HepG2 (cell line): ENCODE data around the gene MNAT1. TPM values are rescaled to one million over a fixed set of nuclear protein-coding genes. Genes with fewer than 3 reads are reported as not detected.

ENCODE experiments used
- AHR ChIP-seq: IDR thresholded peaks from 2 replicates; pipeline ENCODE4 v1.6.1; 2018; ENCODE audit warnings: missing genetic modification reagents, missing compliant biosample characterization
- ARID3A ChIP-seq: IDR thresholded peaks from 2 replicates; pipeline ENCODE4 v1.6.1; 2012; ENCODE audit warnings: low read depth, low read length, improper control_type of control experiment
- CHD4 ChIP-seq: fragments of 200-600 bp; sonication (generic); IDR thresholded peaks from 2 replicates; pipeline ENCODE4 v1.7.0; 2017; ENCODE audit warnings: mild to moderate bottlenecking, low read length, borderline replicate concordance
- GTF3A ChIP-seq: sonication (generic); formaldehyde crosslinking; conservative IDR thresholded peaks from 2 replicates; pipeline ENCODE4 v1.4.0; 2020; ENCODE audit warnings: mild to moderate bottlenecking, missing genetic modification reagents
- HMGA1 ChIP-seq: sonication (generic); formaldehyde crosslinking; conservative IDR thresholded peaks from 2 replicates; pipeline ENCODE4 v1.4.0; 2020; ENCODE audit warnings: missing genetic modification reagents
- HOXA3 ChIP-seq: sonication (generic); formaldehyde crosslinking; IDR thresholded peaks from 2 replicates; pipeline ENCODE4 v1.5.0; 2020; ENCODE audit warnings: missing genetic modification reagents
- JUND ChIP-seq: sonication (generic); formaldehyde crosslinking; IDR thresholded peaks from 2 replicates; pipeline ENCODE4 v1.8.0; 2022; ENCODE audit warnings: mild to moderate bottlenecking, missing genetic modification reagents
- NCOR1 ChIP-seq: fragments of 200-600 bp; sonication (generic); IDR thresholded peaks from 2 replicates; pipeline ENCODE4 v1.7.0; 2017; ENCODE audit warnings: antibody characterized with exemption, low read length, borderline replicate concordance
- POGZ ChIP-seq: sonication (generic); formaldehyde crosslinking; IDR thresholded peaks from 2 replicates; pipeline ENCODE4 v1.4.0; 2020; ENCODE audit warnings: mild to moderate bottlenecking, missing genetic modification reagents
- RAD21 ChIP-seq: fragments of 450-650 bp; formaldehyde crosslinking; IDR thresholded peaks from 2 replicates; pipeline ENCODE4 v1.5.0; 2020; ENCODE audit warnings: mild to moderate bottlenecking
- RBM39 ChIP-seq: fragments of 200-400 bp; formaldehyde crosslinking; IDR thresholded peaks from one replicate; pipeline ENCODE4 v1.6.1; 2018; ENCODE audit warnings: antibody characterized with exemption, mild to moderate bottlenecking, low read depth, low read length; ENCODE audit not compliant: poor library complexity, severe bottlenecking
- REL ChIP-seq: sonication (generic); formaldehyde crosslinking; conservative IDR thresholded peaks from 2 replicates; pipeline ENCODE4 v1.8.0; 2022; ENCODE audit warnings: mild to moderate bottlenecking, missing genetic modification reagents, moderate library complexity
- SAP130 ChIP-seq: IDR thresholded peaks from 2 replicates; pipeline ENCODE4 v1.6.1; 2016; ENCODE audit warnings: low read depth
- TAF15 ChIP-seq: fragments of 200-400 bp; formaldehyde crosslinking; IDR thresholded peaks from one replicate; pipeline ENCODE4 v1.6.1; 2018; ENCODE audit warnings: mild to moderate bottlenecking, low read depth, low read length; ENCODE audit not compliant: poor library complexity, severe bottlenecking
- ZFX ChIP-seq: sonication (generic); formaldehyde crosslinking; IDR thresholded peaks from 2 replicates; pipeline ENCODE4 v1.4.0; 2020; ENCODE audit warnings: mild to moderate bottlenecking, low read depth, missing genetic modification reagents, moderate library complexity
- ZFY ChIP-seq: sonication (generic); formaldehyde crosslinking; IDR thresholded peaks from 2 replicates; pipeline ENCODE4 v1.4.0; 2020; ENCODE audit warnings: missing genetic modification reagents
- ZNF138 ChIP-seq: sonication (generic); formaldehyde crosslinking; IDR thresholded peaks from 2 replicates; pipeline ENCODE4 v1.5.0; 2020; ENCODE audit warnings: mild to moderate bottlenecking, low read depth, missing genetic modification reagents
- ZNF180 ChIP-seq: sonication (generic); formaldehyde crosslinking; IDR thresholded peaks from 2 replicates; pipeline ENCODE4 v1.4.0; 2020; ENCODE audit warnings: low read depth, missing genetic modification reagents, borderline replicate concordance
- ZNF225 ChIP-seq: sonication (generic); formaldehyde crosslinking; IDR thresholded peaks from 2 replicates; pipeline ENCODE4 v1.4.0; 2020; ENCODE audit warnings: mild to moderate bottlenecking, missing genetic modification reagents
- ZNF264 ChIP-seq: sonication (generic); formaldehyde crosslinking; IDR thresholded peaks from 2 replicates; pipeline ENCODE4 v1.4.0; 2020; ENCODE audit warnings: missing genetic modification reagents
- ZNF30 ChIP-seq: sonication (generic); formaldehyde crosslinking; IDR thresholded peaks from 2 replicates; pipeline ENCODE4 v1.5.0; 2020; ENCODE audit warnings: mild to moderate bottlenecking, missing genetic modification reagents
- ZNF670 ChIP-seq: sonication (generic); formaldehyde crosslinking; IDR thresholded peaks from 2 replicates; pipeline ENCODE4 v1.8.0; 2022; ENCODE audit warnings: mild to moderate bottlenecking, missing genetic modification reagents, borderline replicate concordance
- ZNF75D ChIP-seq: sonication (generic); formaldehyde crosslinking; IDR thresholded peaks from 2 replicates; pipeline ENCODE4 v1.8.1; 2023; ENCODE audit warnings: missing genetic modification reagents, mild to moderate bottlenecking, borderline replicate concordance
- polyA plus RNA-seq, 8 experiments: library from polyadenylated mRNA; depleted of rRNA in 3 of 8; stranded (reverse) in 7 of 8; unstranded in 1 of 8; fragments of >200 nt; fragmentation: Illumina TruSeq in 4 of 8; extraction: Trizol in 4 of 8; gene quantifications; 2 replicates each; pipeline versions ENCODE4 v1.2.1 to v1.2.3, GENCODE V29; 2011 to 2016; ENCODE audit warnings: low read depth in 4 of 8, missing spikeins in 1 of 8, mixed read lengths in 1 of 8; ENCODE audit not compliant: insufficient read depth in 1 of 8
- total RNA-seq, 5 experiments: library from RNA; depleted of rRNA; stranded (reverse); fragments of >200 nt; fragmentation: Illumina TruSeq; extraction: Trizol; gene quantifications; 2 replicates each; pipeline ENCODE4 v1.2.3, GENCODE V29; 2016; ENCODE audit warnings: low read depth in 1 of 5
- TF ChIP-seq, protein P1 (sequence below): sonication (generic); formaldehyde crosslinking; IDR thresholded peaks from 2 replicates; pipeline ENCODE4 v1.5.1; 2020; ENCODE audit warnings: mild to moderate bottlenecking, missing genetic modification reagents, borderline replicate concordance

The MNAT1 gene
- total and polyA plus RNA-seq, 2 of the 13 experiments (the other 11 are each of a cell fraction or from before 2014, with no cell fraction given): 49.2 to 94.8 TPM

DNA sequence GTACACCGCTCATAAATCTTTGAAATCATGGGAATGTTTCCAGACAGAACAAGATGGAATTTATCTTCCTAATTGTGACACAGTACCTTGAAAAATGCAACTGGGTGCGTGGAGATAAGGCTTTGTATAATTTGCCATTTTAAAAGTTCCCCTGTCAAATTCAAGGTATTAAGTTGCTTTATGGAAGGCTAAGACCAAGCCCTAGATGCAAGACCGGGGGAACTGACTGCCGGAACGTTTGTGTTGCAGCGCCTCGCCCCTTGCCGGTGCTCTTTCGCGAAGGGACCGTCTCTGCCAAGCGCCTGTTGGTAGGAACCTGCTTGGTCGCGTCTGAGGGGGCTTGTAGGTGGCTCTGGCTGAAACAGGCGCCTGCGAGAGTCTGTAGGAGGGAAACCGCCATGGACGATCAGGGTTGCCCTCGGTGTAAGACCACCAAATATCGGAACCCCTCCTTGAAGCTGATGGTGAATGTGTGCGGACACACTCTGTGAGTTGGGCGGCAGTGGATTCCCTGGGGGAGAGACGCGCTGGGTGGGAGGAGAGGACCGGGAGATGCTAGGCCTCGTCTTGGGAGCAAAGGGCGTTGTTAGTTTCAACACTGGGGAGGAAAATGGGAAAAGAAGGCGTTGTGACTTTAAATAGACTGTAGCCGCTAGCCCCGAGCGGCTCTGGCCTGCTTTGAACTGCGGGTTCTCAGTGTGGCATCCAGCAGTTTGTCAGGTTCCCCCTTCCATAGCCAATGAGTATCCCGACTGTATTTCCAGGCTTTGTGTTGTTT is at the start of gene MNAT1 (continued):
- TF ChIP-seq ZNF75D (0 out of 2 replicates have a peak, but pooled peaks have one; percentile 15), ZFX (CRISPR knock-in tag) (peak; percentile 97), RBM39 (peak; percentile 46), AHR (CRISPR knock-in tag) (peak; percentile 86), HMGA1 (CRISPR knock-in tag) (no peak), ARID3A (peak; percentile 64; the same call in 1 of the 2 replicates), ZNF264 (CRISPR knock-in tag) (no peak), GTF3A (CRISPR knock-in tag) (0 out of 2 replicates have a peak, but pooled peaks have one; percentile 49), ZNF30 (CRISPR knock-in tag) (no peak), SAP130 (peak; percentile 95), JUND (CRISPR knock-in tag) (peak; percentile 60), POGZ (CRISPR knock-in tag) (peak; percentile 98), HOXA3 (CRISPR knock-in tag) (peak; percentile 88), NCOR1 (peak; percentile 50; the same call in 1 of the 2 replicates), CHD4 (no peak), ZFY (CRISPR knock-in tag) (peak; percentile 93), REL (CRISPR knock-in tag) (peak; percentile 64; the same call in 1 of the 2 replicates), TAF15 (no peak), ZNF670 (CRISPR knock-in tag) (peak; percentile 93), ZNF138 (CRISPR knock-in tag) (no peak; the same call in 1 of the 2 replicates), ZNF180 (no peak), RAD21 (CRISPR knock-in tag) (peak; percentile 39), ZNF225 (peak; percentile 86)
- TF ChIP-seq, protein P1, sequence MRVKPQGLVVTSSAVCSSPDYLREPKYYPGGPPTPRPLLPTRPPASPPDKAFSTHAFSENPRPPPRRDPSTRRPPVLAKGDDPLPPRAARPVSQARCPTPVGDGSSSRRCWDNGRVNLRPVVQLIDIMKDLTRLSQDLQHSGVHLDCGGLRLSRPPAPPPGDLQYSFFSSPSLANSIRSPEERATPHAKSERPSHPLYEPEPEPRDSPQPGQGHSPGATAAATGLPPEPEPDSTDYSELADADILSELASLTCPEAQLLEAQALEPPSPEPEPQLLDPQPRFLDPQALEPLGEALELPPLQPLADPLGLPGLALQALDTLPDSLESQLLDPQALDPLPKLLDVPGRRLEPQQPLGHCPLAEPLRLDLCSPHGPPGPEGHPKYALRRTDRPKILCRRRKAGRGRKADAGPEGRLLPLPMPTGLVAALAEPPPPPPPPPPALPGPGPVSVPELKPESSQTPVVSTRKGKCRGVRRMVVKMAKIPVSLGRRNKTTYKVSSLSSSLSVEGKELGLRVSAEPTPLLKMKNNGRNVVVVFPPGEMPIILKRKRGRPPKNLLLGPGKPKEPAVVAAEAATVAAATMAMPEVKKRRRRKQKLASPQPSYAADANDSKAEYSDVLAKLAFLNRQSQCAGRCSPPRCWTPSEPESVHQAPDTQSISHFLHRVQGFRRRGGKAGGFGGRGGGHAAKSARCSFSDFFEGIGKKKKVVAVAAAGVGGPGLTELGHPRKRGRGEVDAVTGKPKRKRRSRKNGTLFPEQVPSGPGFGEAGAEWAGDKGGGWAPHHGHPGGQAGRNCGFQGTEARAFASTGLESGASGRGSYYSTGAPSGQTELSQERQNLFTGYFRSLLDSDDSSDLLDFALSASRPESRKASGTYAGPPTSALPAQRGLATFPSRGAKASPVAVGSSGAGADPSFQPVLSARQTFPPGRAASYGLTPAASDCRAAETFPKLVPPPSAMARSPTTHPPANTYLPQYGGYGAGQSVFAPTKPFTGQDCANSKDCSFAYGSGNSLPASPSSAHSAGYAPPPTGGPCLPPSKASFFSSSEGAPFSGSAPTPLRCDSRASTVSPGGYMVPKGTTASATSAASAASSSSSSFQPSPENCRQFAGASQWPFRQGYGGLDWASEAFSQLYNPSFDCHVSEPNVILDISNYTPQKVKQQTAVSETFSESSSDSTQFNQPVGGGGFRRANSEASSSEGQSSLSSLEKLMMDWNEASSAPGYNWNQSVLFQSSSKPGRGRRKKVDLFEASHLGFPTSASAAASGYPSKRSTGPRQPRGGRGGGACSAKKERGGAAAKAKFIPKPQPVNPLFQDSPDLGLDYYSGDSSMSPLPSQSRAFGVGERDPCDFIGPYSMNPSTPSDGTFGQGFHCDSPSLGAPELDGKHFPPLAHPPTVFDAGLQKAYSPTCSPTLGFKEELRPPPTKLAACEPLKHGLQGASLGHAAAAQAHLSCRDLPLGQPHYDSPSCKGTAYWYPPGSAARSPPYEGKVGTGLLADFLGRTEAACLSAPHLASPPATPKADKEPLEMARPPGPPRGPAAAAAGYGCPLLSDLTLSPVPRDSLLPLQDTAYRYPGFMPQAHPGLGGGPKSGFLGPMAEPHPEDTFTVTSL (CRISPR knock-in tag): peak; percentile 79; the same call in 1 of the 2 replicates
